KMS-11 (cell line): Measurements from ENCODE around the gene APOL4.

ENCODE experiments used
- H2AFZ ChIP-seq: fragments of 200-600 bp; sonication (generic); 2 replicates; pipeline ENCODE4 v1.6.1; 2016; ENCODE audit warnings: antibody characterized with exemption, mixed run types, low read depth
- H3K27ac ChIP-seq: fragments of 200-600 bp; sonication (generic); 2 replicates; pipeline ENCODE4 v1.6.1; 2016; ENCODE audit warnings: mild to moderate bottlenecking, mixed run types
- H3K27me3 ChIP-seq: fragments of 200-600 bp; sonication (generic); 2 replicates; pipeline ENCODE4 v1.6.1; 2017; ENCODE audit warnings: mild to moderate bottlenecking, low read depth, mixed run types, moderate library complexity; ENCODE audit not compliant: insufficient read depth
- H3K36me3 ChIP-seq: fragments of 200-600 bp; sonication (generic); 2 replicates; pipeline ENCODE4 v1.6.1; 2017; ENCODE audit warnings: mild to moderate bottlenecking, mixed run types; ENCODE audit not compliant: insufficient read depth
- H3K4me1 ChIP-seq: fragments of 200-600 bp; sonication (generic); 2 replicates; pipeline ENCODE4 v1.6.1; 2016; ENCODE audit warnings: mild to moderate bottlenecking, low read depth, mixed run types; ENCODE audit not compliant: poor library complexity, severe bottlenecking
- H3K4me2 ChIP-seq: fragments of 200-600 bp; sonication (generic); 2 replicates; pipeline ENCODE4 v1.7.0; 2016; ENCODE audit warnings: mild to moderate bottlenecking, mixed run types
- H3K4me3 ChIP-seq: fragments of 200-600 bp; sonication (generic); IDR thresholded peaks from 2 replicates; pipeline ENCODE4 v1.6.1; 2017; ENCODE audit warnings: low read depth, low read length, mixed read lengths; ENCODE audit not compliant: insufficient read depth
- H3K79me2 ChIP-seq: fragments of 200-600 bp; sonication (generic); 2 replicates; pipeline ENCODE4 v1.6.1; 2016; ENCODE audit warnings: low read depth, mixed run types; ENCODE audit not compliant: insufficient read depth
- H3K9ac ChIP-seq: fragments of 200-600 bp; sonication (generic); 2 replicates; pipeline ENCODE4 v1.6.1; 2016; ENCODE audit warnings: mild to moderate bottlenecking, mixed run types
- H4K20me1 ChIP-seq: fragments of 200-600 bp; sonication (generic); 2 replicates; pipeline ENCODE4 v1.6.1; 2016; ENCODE audit warnings: mild to moderate bottlenecking, mixed run types; ENCODE audit not compliant: insufficient read depth
- TF ChIP-seq, protein P1 (sequence below): fragments of 200-600 bp; sonication (generic); conservative IDR thresholded peaks from 2 replicates; pipeline ENCODE4 v1.6.1; 2017; ENCODE audit warnings: low read depth, mild to moderate bottlenecking, antibody characterized with exemption, low read length, moderate library complexity, mixed read lengths

The APOL4 gene

DNA sequence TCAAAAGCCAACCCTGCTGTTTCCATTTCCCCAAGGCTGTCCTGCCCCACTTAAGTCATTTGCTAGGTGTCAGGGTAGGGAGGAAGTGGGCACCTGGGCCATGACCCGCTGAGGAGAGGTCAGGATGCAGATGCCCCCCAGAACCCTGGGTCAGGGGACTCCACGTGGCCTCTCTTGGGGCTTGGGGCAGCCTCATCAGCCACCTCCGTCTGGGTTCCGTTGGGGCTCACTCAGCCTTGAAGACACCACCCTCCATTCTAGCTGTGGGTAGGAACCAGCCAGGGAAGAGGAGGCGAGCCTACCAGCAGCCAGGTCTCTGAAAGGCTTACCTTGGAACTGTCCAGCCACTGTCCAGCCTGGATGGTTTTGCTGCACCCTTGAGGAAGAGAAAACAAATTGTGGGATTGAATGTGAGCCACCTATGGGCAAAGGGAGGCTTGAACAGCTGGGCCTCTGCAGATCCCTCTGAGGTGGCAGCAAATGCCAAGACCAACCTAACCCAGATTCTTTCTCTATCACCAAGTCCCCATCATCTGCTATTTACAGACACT lies 2.5 kb downstream of the APOL4 start:
- Histone ChIP-seq H4K20me1 (no peaks in the 10 kb centered on the region), H2AFZ (no peak overlapping the region), H3K27me3 (no peaks in the 10 kb centered on the region), H3K36me3 (no peaks in the 10 kb centered on the region), H3K79me2 (no peaks in the 10 kb centered on the region), H3K27ac (no peak overlapping the region), H3K4me1 (peaks cover 18% of the 10 kb centered on the region), H3K4me3 (no peak overlapping the region), H3K4me2 (no peak overlapping the region), H3K9ac (no peak overlapping the region)
- TF ChIP-seq, protein P1, sequence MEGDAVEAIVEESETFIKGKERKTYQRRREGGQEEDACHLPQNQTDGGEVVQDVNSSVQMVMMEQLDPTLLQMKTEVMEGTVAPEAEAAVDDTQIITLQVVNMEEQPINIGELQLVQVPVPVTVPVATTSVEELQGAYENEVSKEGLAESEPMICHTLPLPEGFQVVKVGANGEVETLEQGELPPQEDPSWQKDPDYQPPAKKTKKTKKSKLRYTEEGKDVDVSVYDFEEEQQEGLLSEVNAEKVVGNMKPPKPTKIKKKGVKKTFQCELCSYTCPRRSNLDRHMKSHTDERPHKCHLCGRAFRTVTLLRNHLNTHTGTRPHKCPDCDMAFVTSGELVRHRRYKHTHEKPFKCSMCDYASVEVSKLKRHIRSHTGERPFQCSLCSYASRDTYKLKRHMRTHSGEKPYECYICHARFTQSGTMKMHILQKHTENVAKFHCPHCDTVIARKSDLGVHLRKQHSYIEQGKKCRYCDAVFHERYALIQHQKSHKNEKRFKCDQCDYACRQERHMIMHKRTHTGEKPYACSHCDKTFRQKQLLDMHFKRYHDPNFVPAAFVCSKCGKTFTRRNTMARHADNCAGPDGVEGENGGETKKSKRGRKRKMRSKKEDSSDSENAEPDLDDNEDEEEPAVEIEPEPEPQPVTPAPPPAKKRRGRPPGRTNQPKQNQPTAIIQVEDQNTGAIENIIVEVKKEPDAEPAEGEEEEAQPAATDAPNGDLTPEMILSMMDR: no peak

- Histone ChIP-seq H3K4me3 (no peak overlapping the region), H3K79me2 (no peaks in the 10 kb centered on the region), H3K4me2 (no peak overlapping the region), H2AFZ (no peak overlapping the region), H3K4me1 (peaks cover 18% of the 10 kb centered on the region), H3K27ac (no peak overlapping the region), H3K9ac (no peak overlapping the region), H3K27me3 (no peaks in the 10 kb centered on the region), H3K36me3 (no peaks in the 10 kb centered on the region), H4K20me1 (no peaks in the 10 kb centered on the region)
- TF ChIP-seq, protein P1: no peak
These were observed 3.1 kb downstream of the APOL4 start for GRCh38 chr22:36198536-36198935.

DNA sequence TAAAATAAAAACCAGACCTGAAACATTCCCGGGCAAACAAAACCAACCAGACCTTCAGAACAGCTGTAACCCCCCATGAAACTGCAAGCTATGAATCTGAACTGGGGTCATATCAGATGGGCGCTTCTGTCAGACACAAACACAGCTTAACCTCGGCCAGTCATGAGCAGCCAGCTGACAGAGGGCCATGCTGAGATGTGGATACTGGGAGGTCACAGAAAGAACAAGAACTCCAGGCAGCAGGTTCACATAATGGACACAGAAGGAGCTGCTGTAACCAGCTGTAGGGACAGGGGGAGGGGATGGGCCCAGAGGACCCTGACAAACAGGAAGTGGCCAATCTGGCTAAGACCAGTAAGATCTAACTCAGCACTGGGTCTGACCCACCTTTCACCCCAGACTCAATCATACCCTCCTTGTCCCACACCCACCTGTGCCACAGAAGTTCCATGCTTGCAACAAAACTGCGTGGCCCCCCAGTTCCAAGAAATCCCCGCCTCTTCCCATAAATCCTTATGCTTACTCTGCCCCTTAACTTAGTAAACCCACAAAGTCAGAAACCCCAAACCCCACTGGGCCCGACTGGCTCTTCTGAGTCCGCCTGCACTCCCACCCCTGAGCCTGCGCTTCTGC lies 4.0 kb downstream of the APOL4 start:
- no peak overlapping the region for H3K4me3 ChIP-seq
- H4K20me1 ChIP-seq: no peaks in the 10 kb centered on the region
- H3K4me2 ChIP-seq: peak overlapping the region; percentile 47
- TF ChIP-seq, protein P1: no peak
- H3K27me3 ChIP-seq: no peaks in the 10 kb centered on the region
- H2AFZ ChIP-seq: peak overlapping the region; percentile 55; the same call in 1 of the 2 replicates
- no peaks in the 10 kb centered on the region for H3K79me2 ChIP-seq
- no peaks in the 10 kb centered on the region for H3K36me3 ChIP-seq
- no peak overlapping the region for H3K27ac ChIP-seq
- no peak overlapping the region for H3K9ac ChIP-seq
- peaks cover 18% of the 10 kb centered on the region for H3K4me1 ChIP-seq

DNA sequence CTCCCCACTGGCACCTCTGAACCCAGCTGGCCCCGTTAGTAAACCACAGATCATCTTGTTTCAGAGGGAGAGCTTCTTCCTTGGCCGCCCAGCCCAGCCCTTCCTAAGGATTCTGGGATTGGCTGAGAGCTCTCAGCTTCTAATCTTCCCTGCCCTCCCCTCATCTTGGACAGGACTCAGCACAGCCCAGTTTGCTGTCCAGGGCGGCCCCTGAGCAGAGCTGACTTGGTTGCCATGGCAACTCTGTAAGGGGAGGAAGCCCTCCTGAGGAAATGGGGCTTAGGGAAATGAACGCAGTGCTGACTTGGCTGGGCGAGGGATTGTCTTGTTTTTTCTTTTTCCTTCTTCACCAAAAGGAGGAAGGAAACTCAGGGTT lies 4.6 kb downstream of the APOL4 start:
- TF ChIP-seq, protein P1: no peak
- no peaks in the 10 kb centered on the region for H4K20me1 ChIP-seq
- H3K27ac ChIP-seq: no peak overlapping the region
- peak overlapping the region; percentile 47 for H3K4me2 ChIP-seq
- no peaks in the 10 kb centered on the region for H3K79me2 ChIP-seq
- H3K4me3 ChIP-seq: no peak overlapping the region
- H3K9ac ChIP-seq: no peak overlapping the region
- H3K27me3 ChIP-seq: no peaks in the 10 kb centered on the region
- H3K4me1 ChIP-seq: peaks cover 18% of the 10 kb centered on the region
- no peaks in the 10 kb centered on the region for H3K36me3 ChIP-seq
- peak overlapping the region; percentile 55; the same call in 1 of the 2 replicates for H2AFZ ChIP-seq
